ENCODE data around the gene LIME1. TPM values are rescaled to one million over a fixed set of nuclear protein-coding genes. Genes with fewer than 3 reads are reported as not detected.

Gene LIME1
- total RNA-seq, 1 experiment from 2014 or later = 4.5 TPM

DNA sequence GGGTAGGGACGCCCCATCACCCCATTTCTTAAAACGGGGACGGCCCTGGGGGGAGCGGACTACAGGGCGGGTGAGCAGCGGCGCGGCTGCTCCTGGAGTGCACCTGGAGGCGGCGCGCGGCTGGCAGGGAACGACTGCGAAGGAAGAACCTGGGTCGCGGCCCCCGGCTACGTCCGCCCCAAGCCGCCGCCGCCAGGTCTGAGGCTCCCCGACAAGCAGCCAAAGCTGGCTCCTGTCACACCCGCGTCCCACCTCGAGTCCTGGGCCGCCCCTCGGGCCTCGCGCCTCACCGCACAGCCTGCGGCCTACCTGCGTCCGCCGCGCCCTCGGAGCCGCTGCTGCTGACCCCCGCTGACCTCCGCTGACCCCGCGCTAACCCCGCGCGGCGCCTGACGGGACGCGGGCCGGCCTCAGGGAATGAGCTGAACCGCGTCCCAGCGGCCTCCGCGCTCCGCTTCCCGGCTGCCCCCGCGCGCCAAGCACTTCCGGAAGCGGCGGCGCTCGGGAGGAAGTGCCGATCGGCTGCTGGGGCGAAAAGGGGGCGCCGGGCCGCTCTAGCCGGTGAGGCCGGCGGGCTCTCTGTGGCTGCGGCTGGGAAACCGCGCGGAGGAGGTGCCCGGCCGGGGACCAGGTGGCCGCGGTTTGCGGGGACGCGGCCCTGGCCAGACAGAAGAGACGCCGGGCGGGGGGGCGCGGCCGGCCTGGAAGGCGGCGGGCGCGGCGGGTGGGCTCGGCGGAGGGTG lies 28.7 kb upstream of the LIME1 start, which contains the start of the genes ARFRP1 and ZGPAT (continued):
- TF ChIP-seq FOXP1 (CRISPR knock-in tag; IDR thresholded peaks at IDR 0.05; ENCODE audit: borderline replicate concordance) (peak; percentile 51; the same call in 1 of the 2 replicates), IRF2 (CRISPR knock-in tag; IDR thresholded peaks at IDR 0.05; ENCODE audit: borderline replicate concordance, low read depth) (no peak), GABPB1 (CRISPR knock-in tag; IDR thresholded peaks at IDR 0.05) (peak; percentile 91), NR3C1 (CRISPR knock-in tag; conservative IDR thresholded peaks at IDR 0.05; ENCODE audit: low read depth) (peak; percentile 80; the same call in 1 of the 2 replicates), PRDM15 (CRISPR knock-in tag; IDR thresholded peaks at IDR 0.05) (no peak), ZNF219 (CRISPR knock-in tag; IDR thresholded peaks at IDR 0.05; ENCODE audit: borderline replicate concordance) (no peak), OVOL2 (CRISPR knock-in tag; IDR thresholded peaks at IDR 0.05; ENCODE audit: borderline replicate concordance) (no peak), MAX (CRISPR knock-in tag; IDR thresholded peaks at IDR 0.05) (no peak), SOX15 (CRISPR knock-in tag; IDR thresholded peaks at IDR 0.05) (no peak), ZBTB21 (CRISPR knock-in tag; IDR thresholded peaks at IDR 0.05; ENCODE audit: borderline replicate concordance) (peak; percentile 76; the same call in 1 of the 2 replicates), ATF1 (CRISPR knock-in tag; IDR thresholded peaks at IDR 0.05) (0 out of 2 replicates have a peak, but pooled peaks have one; percentile 59)
- TF ChIP-seq, protein P1, sequence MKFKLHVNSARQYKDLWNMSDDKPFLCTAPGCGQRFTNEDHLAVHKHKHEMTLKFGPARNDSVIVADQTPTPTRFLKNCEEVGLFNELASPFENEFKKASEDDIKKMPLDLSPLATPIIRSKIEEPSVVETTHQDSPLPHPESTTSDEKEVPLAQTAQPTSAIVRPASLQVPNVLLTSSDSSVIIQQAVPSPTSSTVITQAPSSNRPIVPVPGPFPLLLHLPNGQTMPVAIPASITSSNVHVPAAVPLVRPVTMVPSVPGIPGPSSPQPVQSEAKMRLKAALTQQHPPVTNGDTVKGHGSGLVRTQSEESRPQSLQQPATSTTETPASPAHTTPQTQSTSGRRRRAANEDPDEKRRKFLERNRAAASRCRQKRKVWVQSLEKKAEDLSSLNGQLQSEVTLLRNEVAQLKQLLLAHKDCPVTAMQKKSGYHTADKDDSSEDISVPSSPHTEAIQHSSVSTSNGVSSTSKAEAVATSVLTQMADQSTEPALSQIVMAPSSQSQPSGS (CRISPR knock-in tag; IDR thresholded peaks at IDR 0.05; ENCODE audit: borderline replicate concordance, low read depth) = no peak
- TF ChIP-seq, protein P2, sequence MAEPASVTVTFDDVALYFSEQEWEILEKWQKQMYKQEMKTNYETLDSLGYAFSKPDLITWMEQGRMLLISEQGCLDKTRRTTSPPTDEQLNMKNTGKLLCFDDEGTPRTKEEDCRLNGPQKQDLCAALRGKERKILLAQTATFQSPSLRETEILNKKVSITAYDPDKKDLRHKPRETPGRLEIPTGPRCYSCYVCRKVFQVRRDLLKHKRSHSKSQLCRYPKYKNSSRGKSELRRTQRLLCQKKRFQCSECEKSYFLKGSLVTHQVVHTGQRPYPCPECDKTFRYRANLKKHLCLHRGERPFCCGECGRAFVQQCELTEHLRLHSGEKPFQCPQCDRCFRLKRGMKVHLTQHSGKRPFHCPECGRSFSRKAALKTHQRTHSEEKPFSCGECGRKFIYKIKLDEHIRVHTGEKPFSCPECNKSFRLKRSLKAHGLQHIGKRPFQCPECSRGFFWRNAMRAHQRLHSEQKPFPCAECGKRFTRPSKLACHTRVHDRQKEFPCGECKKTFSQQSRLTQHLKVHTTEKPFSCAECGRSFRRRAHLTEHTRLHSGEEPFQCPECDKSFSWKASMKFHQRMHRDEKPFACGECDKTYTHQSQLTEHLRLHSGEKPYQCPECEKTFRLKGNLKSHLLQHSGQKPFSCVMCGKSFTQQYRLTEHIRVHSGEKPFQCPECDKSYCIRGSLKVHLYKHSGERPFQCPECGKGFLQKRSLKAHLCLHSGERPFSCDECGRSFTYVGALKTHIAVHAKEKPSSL (CRISPR knock-in tag; conservative IDR thresholded peaks at IDR 0.05) = no peak
- TF ChIP-seq, protein P3, sequence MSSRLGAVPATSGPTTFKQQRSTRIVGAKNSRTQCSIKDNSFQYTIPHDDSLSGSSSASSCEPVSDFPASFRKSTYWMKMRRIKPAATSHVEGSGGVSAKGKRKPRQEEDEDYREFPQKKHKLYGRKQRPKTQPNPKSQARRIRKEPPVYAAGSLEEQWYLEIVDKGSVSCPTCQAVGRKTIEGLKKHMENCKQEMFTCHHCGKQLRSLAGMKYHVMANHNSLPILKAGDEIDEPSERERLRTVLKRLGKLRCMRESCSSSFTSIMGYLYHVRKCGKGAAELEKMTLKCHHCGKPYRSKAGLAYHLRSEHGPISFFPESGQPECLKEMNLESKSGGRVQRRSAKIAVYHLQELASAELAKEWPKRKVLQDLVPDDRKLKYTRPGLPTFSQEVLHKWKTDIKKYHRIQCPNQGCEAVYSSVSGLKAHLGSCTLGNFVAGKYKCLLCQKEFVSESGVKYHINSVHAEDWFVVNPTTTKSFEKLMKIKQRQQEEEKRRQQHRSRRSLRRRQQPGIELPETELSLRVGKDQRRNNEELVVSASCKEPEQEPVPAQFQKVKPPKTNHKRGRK (CRISPR knock-in tag; IDR thresholded peaks at IDR 0.05; ENCODE audit: borderline replicate concordance) = no peak
- TF ChIP-seq, protein P4, sequence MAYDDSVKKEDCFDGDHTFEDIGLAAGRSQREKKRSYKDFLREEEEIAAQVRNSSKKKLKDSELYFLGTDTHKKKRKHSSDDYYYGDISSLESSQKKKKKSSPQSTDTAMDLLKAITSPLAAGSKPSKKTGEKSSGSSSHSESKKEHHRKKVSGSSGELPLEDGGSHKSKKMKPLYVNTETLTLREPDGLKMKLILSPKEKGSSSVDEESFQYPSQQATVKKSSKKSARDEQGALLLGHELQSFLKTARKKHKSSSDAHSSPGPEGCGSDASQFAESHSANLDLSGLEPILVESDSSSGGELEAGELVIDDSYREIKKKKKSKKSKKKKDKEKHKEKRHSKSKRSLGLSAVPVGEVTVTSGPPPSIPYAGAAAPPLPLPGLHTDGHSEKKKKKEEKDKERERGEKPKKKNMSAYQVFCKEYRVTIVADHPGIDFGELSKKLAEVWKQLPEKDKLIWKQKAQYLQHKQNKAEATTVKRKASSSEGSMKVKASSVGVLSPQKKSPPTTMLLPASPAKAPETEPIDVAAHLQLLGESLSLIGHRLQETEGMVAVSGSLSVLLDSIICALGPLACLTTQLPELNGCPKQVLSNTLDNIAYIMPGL (CRISPR knock-in tag; IDR thresholded peaks at IDR 0.05) = peak; percentile 96; the same call in 1 of the 2 replicates
- TF ChIP-seq, protein P5, sequence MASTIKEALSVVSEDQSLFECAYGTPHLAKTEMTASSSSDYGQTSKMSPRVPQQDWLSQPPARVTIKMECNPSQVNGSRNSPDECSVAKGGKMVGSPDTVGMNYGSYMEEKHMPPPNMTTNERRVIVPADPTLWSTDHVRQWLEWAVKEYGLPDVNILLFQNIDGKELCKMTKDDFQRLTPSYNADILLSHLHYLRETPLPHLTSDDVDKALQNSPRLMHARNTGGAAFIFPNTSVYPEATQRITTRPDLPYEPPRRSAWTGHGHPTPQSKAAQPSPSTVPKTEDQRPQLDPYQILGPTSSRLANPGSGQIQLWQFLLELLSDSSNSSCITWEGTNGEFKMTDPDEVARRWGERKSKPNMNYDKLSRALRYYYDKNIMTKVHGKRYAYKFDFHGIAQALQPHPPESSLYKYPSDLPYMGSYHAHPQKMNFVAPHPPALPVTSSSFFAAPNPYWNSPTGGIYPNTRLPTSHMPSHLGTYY (CRISPR knock-in tag; IDR thresholded peaks at IDR 0.05) = no peak
- TF ChIP-seq, protein P6, sequence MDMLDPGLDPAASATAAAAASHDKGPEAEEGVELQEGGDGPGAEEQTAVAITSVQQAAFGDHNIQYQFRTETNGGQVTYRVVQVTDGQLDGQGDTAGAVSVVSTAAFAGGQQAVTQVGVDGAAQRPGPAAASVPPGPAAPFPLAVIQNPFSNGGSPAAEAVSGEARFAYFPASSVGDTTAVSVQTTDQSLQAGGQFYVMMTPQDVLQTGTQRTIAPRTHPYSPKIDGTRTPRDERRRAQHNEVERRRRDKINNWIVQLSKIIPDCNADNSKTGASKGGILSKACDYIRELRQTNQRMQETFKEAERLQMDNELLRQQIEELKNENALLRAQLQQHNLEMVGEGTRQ (CRISPR knock-in tag; IDR thresholded peaks at IDR 0.05) = peak; percentile 70
- TF ChIP-seq, protein P7, sequence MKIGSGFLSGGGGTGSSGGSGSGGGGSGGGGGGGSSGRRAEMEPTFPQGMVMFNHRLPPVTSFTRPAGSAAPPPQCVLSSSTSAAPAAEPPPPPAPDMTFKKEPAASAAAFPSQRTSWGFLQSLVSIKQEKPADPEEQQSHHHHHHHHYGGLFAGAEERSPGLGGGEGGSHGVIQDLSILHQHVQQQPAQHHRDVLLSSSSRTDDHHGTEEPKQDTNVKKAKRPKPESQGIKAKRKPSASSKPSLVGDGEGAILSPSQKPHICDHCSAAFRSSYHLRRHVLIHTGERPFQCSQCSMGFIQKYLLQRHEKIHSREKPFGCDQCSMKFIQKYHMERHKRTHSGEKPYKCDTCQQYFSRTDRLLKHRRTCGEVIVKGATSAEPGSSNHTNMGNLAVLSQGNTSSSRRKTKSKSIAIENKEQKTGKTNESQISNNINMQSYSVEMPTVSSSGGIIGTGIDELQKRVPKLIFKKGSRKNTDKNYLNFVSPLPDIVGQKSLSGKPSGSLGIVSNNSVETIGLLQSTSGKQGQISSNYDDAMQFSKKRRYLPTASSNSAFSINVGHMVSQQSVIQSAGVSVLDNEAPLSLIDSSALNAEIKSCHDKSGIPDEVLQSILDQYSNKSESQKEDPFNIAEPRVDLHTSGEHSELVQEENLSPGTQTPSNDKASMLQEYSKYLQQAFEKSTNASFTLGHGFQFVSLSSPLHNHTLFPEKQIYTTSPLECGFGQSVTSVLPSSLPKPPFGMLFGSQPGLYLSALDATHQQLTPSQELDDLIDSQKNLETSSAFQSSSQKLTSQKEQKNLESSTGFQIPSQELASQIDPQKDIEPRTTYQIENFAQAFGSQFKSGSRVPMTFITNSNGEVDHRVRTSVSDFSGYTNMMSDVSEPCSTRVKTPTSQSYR (CRISPR knock-in tag; IDR thresholded peaks at IDR 0.05) = no peak
- TF ChIP-seq, protein P8, sequence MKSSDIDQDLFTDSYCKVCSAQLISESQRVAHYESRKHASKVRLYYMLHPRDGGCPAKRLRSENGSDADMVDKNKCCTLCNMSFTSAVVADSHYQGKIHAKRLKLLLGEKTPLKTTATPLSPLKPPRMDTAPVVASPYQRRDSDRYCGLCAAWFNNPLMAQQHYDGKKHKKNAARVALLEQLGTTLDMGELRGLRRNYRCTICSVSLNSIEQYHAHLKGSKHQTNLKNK (CRISPR knock-in tag; IDR thresholded peaks at IDR 0.05) = no peak

Data from WTC11 (cell line).